ENCODE results near the gene AAR2. TPM values are rescaled to one million over a fixed set of nuclear protein-coding genes. Genes with fewer than 3 reads are reported as not detected.

AAR2 gene
- polyA plus RNA-seq, 1 of the 3 experiments (the other 2 are of a cell fraction), result 17.4 TPM

DNA sequence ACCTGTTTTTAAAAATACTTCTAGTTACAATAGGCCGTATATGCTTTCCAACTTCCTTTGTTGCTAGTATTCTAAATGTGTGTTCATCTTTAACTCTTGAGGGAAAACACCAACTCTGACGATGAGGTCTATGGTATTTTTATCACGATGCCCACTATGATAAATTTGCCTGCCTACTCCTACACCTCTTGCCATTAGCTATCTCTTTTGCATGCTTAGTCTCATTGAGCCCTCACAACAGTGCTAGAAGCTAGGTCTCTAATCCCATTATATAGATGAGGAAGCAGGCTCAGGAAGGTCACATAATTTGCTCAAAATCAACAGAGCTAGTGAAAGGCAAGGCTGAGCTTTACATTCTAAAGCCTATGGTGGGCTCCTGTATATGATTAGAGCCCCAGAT, 13.2 kb downstream of the AAR2 start:
- Histone ChIP-seq H4K20me1 (ENCODE audit: insufficient read depth) (no peaks in the 10 kb centered on the region; the same call in 1 of the 2 replicates), H3F3A (replicated peaks; ENCODE audit: insufficient read depth) (no peaks in the 10 kb centered on the region), H3K27ac (ENCODE audit: low read depth in 2 of 2, low read length in 1 of 2) (no peak overlapping the region), H3K9me2 (no peaks in the 10 kb centered on the region), H3K9me3 (no peaks in the 10 kb centered on the region), H3K79me2 (ENCODE audit: insufficient read depth) (peaks cover 18% of the 10 kb centered on the region), H3K9ac (no peak overlapping the region), H3K4me2 (no peak overlapping the region), H3K4me3 (ENCODE audit: low read depth in 2 of 2, low read length in 1 of 2) (no peak overlapping the region), H3K4me1 (ENCODE audit: control insufficient read depth in 1 of 2, insufficient read depth in 2 of 2, low read depth in 1 of 2, low read length in 1 of 2) (peaks cover 0 to 5% of the 10 kb centered on the region in 2 experiments; a peak in 1 of 4 replicates), H2AFZ (ENCODE audit: low read depth) (no peak overlapping the region), H3K36me3 (replicated peaks in 1 of 2; ENCODE audit: control insufficient read depth in 1 of 2, insufficient read depth in 2 of 2, low read length in 1 of 2) (peaks cover 39 to 70% of the 10 kb centered on the region in 2 experiments), H3K27me3 (ENCODE audit: insufficient read depth) (no peaks in the 10 kb centered on the region)
- TF ChIP-seq TCF12 (IDR thresholded peaks at IDR 0.05) (no peak), FOXM1 (IDR thresholded peaks at IDR 0.05; ENCODE audit: low read depth) (no peak), FOSL2 (IDR thresholded peaks at IDR 0.05; ENCODE audit: borderline replicate concordance, low read depth) (no peak), RXRA (IDR thresholded peaks at IDR 0.05; ENCODE audit: borderline replicate concordance, low read depth) (no peak), MEF2A (IDR thresholded peaks at IDR 0.05; ENCODE audit: borderline replicate concordance, low read depth) (no peak), GABPA (IDR thresholded peaks at IDR 0.05; ENCODE audit: low read depth) (no peak), NRF1 (IDR thresholded peaks at IDR 0.05; ENCODE audit: low read depth, low read length) (no peak)
- TF ChIP-seq, protein P1, sequence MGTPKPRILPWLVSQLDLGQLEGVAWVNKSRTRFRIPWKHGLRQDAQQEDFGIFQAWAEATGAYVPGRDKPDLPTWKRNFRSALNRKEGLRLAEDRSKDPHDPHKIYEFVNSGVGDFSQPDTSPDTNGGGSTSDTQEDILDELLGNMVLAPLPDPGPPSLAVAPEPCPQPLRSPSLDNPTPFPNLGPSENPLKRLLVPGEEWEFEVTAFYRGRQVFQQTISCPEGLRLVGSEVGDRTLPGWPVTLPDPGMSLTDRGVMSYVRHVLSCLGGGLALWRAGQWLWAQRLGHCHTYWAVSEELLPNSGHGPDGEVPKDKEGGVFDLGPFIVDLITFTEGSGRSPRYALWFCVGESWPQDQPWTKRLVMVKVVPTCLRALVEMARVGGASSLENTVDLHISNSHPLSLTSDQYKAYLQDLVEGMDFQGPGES (IDR thresholded peaks at IDR 0.05; ENCODE audit: low read depth, low read length), result no peak
- TF ChIP-seq, protein P2, sequence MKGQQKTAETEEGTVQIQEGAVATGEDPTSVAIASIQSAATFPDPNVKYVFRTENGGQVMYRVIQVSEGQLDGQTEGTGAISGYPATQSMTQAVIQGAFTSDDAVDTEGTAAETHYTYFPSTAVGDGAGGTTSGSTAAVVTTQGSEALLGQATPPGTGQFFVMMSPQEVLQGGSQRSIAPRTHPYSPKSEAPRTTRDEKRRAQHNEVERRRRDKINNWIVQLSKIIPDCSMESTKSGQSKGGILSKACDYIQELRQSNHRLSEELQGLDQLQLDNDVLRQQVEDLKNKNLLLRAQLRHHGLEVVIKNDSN (IDR thresholded peaks at IDR 0.05; ENCODE audit: borderline replicate concordance, low read depth), result no peak
- TF ChIP-seq, protein P3, sequence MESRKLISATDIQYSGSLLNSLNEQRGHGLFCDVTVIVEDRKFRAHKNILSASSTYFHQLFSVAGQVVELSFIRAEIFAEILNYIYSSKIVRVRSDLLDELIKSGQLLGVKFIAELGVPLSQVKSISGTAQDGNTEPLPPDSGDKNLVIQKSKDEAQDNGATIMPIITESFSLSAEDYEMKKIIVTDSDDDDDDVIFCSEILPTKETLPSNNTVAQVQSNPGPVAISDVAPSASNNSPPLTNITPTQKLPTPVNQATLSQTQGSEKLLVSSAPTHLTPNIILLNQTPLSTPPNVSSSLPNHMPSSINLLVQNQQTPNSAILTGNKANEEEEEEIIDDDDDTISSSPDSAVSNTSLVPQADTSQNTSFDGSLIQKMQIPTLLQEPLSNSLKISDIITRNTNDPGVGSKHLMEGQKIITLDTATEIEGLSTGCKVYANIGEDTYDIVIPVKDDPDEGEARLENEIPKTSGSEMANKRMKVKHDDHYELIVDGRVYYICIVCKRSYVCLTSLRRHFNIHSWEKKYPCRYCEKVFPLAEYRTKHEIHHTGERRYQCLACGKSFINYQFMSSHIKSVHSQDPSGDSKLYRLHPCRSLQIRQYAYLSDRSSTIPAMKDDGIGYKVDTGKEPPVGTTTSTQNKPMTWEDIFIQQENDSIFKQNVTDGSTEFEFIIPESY (IDR thresholded peaks at IDR 0.05; ENCODE audit: borderline replicate concordance, low read depth), result no peak
- no peak for DNase-seq
- WGBS (ENCODE audit: low lambda C conversion rate), result 90% methylated on average over 3 of the region's 3 CpGs
- CTCF ChIA-PET, result interaction anchor here (1.2 to 2.3 kb wide), 4 partner anchors 50 to 614 kb away, joined by 3 to 7 read pairs (median 4); a partner anchor contains a TSS
- POLR2A ChIA-PET, result no interaction called here

DNA sequence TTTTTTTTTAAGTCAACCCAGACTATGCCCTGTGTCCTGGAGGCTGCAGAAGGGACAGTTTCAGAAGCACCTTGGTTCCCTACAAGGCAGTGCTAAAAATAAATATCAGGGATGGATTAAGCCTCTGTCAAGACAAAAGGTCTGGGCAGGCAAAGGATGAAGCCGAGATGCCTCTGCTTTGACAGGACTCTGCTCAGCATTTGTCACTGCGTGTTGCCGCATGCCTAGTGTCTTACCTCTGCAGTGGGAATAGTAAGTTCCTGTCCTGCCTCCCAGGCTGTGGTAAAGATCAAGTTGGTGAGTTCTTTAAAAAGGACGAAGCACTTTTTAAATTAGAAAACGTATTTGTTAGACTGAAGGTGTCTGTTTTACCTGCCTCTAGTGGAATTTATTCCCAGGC, 15.1 kb downstream of the AAR2 start:
- no peaks in the 10 kb centered on the region for H3K27me3 ChIP-seq (ENCODE audit: insufficient read depth)
- TF ChIP-seq SIN3A (IDR thresholded peaks at IDR 0.05; ENCODE audit: borderline replicate concordance, low read depth, low read length) (no peak), EZH2phosphoT487 (IDR thresholded peaks at IDR 0.05; ENCODE audit: borderline replicate concordance, low read depth) (no peak), FOXM1 (IDR thresholded peaks at IDR 0.05; ENCODE audit: low read depth) (no peak), EP300 (IDR thresholded peaks at IDR 0.05; ENCODE audit: borderline replicate concordance in 1 of 2, low read depth in 1 of 2, low read length in 1 of 2) (no peak), JUND (IDR thresholded peaks at IDR 0.05) (no peak), NRF1 (IDR thresholded peaks at IDR 0.05; ENCODE audit: low read depth, low read length) (no peak)
- TF ChIP-seq, protein P4, sequence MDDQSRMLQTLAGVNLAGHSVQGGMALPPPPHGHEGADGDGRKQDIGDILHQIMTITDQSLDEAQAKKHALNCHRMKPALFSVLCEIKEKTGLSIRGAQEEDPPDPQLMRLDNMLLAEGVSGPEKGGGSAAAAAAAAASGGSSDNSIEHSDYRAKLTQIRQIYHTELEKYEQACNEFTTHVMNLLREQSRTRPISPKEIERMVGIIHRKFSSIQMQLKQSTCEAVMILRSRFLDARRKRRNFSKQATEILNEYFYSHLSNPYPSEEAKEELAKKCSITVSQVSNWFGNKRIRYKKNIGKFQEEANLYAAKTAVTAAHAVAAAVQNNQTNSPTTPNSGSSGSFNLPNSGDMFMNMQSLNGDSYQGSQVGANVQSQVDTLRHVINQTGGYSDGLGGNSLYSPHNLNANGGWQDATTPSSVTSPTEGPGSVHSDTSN (IDR thresholded peaks at IDR 0.05), result no peak
- CTCF ChIA-PET, result interaction anchor here (0.7 kb wide), 1 partner anchor 1197 kb away, joined by 3 read pairs; no protein-coding TSS in a partner anchor
- WGBS (ENCODE audit: low lambda C conversion rate), result 98% methylated on average over 5 of the region's 5 CpGs
- no peak overlapping the region for H3K4me3 ChIP-seq (ENCODE audit: low read depth in 2 of 2, low read length in 1 of 2)
- no peaks in the 10 kb centered on the region for H3F3A ChIP-seq (replicated peaks; ENCODE audit: insufficient read depth)
- H3K9me3 ChIP-seq, result no peaks in the 10 kb centered on the region
- no peak for DNase-seq
- POLR2A ChIA-PET, result interaction anchor here (0.6 kb wide), 1 partner anchor 50 kb away, joined by 4 read pairs; no protein-coding TSS in a partner anchor
- H3K9ac ChIP-seq, result no peak overlapping the region
- no peaks in the 10 kb centered on the region for H3K9me2 ChIP-seq
- peaks cover 18% of the 10 kb centered on the region for H3K79me2 ChIP-seq (ENCODE audit: insufficient read depth)
- no peaks in the 10 kb centered on the region; the same call in 1 of the 2 replicates for H4K20me1 ChIP-seq (ENCODE audit: insufficient read depth)
- no peak overlapping the region for H2AFZ ChIP-seq (ENCODE audit: low read depth)
- H3K27ac ChIP-seq (ENCODE audit: low read depth in 2 of 2, low read length in 1 of 2), result no peak overlapping the region
- H3K36me3 ChIP-seq (replicated peaks in 1 of 2; ENCODE audit: control insufficient read depth in 1 of 2, insufficient read depth in 2 of 2, low read length in 1 of 2), result peaks cover 27 to 69% of the 10 kb centered on the region in 2 experiments
- H3K4me1 ChIP-seq (ENCODE audit: control insufficient read depth in 1 of 2, insufficient read depth in 2 of 2, low read depth in 1 of 2, low read length in 1 of 2), result peaks cover 0 to under 1% of the 10 kb centered on the region in 2 experiments; a peak in 1 of 4 replicates
- H3K4me2 ChIP-seq, result no peak overlapping the region

All from SK-N-SH (cell line).